NCI-H187 (cell line): ENCODE data around the gene NGF.

Experiments
- DNase-seq, 2 experiments: peaks; one replicate each; lab custom pipeline; 2025; lab: John Stamatoyannopoulos, UW

NGF gene

GRCh38 chr1:115238336-115239147 is 99.5 kb downstream of the NGF start:
- DNase-seq = no peak

DNA sequence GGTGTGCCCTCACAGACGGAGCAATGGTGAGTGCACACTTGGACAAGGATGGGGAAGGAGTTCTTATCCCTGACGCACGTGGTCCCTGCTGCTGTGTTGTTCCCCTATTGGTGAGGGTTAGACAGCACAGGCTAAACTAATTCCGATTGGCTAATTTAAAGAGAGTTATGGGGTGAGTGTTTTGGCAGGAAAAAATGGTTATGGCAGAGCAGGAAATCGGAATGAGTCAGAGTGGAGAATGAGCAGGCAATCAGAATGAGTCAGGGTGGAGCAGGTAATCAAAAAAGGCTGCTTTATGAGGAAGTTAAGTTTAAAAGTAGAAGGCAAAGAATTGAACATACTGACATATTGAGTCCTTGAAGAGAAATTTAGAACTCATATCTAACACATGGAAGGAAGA is 100.5 kb downstream of the NGF start:
- no peak for DNase-seq

- DNase-seq = no peak
Measured at GRCh38 chr1:115237023-115237422, 101.0 kb downstream of the NGF start.
